HG03159 (cell line): ENCODE data around the gene OTOA.
"Not testable (repeated sequence)": the region's sequence is repeated elsewhere in the genome, so short reads cannot be mapped to it uniquely, and the experiment has no call there.

Experiments
- ATAC-seq: cut with Tn5 transposase; IDR thresholded peaks from one replicate; pipeline ENCODE4 v1.9.1; 2021; ENCODE audit warnings: mild to moderate bottlenecking, moderate library complexity; ENCODE audit not compliant: unreplicated experiment

OTOA gene

DNA sequence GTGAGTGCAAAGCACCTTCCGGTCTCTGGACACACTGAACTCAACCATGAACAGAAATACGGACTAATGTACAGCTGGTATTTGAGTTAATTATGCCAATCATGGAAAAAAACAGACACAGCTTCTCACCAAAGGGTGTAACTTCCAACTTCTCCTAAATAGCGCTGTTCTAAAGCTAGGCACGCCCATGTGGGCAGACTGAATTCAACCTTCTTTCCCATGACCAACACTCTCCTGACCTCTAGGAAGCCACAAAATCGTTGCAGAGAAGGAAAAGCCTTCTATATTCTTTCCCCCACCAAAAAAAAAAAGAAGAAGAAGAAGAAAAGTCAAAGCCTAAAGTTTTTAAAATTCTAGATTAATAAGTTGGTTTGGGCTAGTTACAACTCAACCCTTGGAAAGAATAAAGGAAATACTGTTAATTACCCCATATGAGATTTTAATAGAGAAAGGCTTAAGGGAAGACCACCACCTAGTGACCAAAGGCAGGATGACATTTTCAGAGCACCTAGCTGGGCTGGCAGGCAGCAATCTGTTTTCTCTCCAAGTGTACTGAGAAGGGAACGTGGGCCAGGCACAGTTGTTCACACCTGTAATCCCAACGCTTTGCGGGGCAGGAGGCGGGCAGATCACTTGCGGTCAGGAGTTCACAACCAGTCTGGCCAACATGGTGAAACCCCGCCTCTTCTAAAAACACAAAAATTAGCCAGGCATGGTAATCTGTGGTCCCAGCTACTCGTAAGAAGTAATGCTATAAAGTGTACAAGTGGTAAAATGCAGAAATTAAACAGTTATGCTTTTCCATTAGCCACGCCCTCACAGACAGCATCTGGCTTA, 138.0 kb downstream of the OTOA start:
- ATAC-seq, result not testable (repeated sequence)

DNA sequence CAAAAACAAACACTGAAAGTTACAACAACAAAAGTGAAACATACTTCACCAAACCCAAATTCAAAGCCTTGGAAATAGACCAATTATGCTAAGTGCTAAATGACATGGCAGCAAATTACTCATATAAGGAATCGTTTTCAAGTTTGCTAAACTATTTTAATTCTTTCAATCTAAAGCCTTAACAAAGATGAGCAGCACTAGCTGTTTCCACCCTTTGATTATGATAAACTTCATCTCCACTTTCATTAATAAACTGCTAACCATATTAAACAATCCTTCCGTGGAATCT, 138.6 kb downstream of the OTOA start:
- not testable (repeated sequence) for ATAC-seq
